GM10266 (cell line): ENCODE results near the gene GDPGP1.
"Not testable (repeated sequence)": the region's sequence is repeated elsewhere in the genome, so short reads cannot be mapped to it uniquely, and the experiment has no call there.

Experiments used
- DNase-seq: peaks from one replicate; pipeline ENCODE4 v3.0.0; 2012; ENCODE audit errors: extremely low spot score
- CTCF ChIP-seq: IDR thresholded peaks from 2 replicates; pipeline ENCODE4 v1.5.1; 2012; ENCODE audit warnings: mild to moderate bottlenecking, low read depth; ENCODE audit not compliant: control insufficient read depth, insufficient read depth; ENCODE audit errors: missing control alignments

Gene GDPGP1

GRCh38 chr15:90234096-90234988 is at the start of gene GDPGP1:
TSS of gene GDPGP1 (plus strand) at chr15:90234209. CDS start at chr15:90240909, 6,700 bp downstream.
- TF ChIP-seq CTCF, result no peak
- peak; percentile 99 for DNase-seq

GRCh38 chr15:90184786-90185704 is 49.0 kb upstream of the GDPGP1 start:
- no peak for TF ChIP-seq CTCF
- DNase-seq, result peak; percentile 84

- no peak for TF ChIP-seq CTCF
- DNase-seq, result no peak
These were observed 46.6 kb upstream of the GDPGP1 start for GRCh38 chr15:90187257-90187868.

- DNase-seq, result not testable (repeated sequence)
These were observed 45.9 kb upstream of the GDPGP1 start for GRCh38 chr15:90188065-90188464.

- no peak for DNase-seq
- no peak for TF ChIP-seq CTCF
These were observed 44.9 kb upstream of the GDPGP1 start for GRCh38 chr15:90188914-90189748.

GRCh38 chr15:90189781-90190467 is 44.1 kb upstream of the GDPGP1 start:
- no peak for TF ChIP-seq CTCF
- no peak for DNase-seq
